ENCODE results near the gene ZNF497. TPM values are rescaled to one million over a fixed set of nuclear protein-coding genes. Genes with fewer than 3 reads are reported as not detected.
A peak's percentile ranks its signal among the peaks of the same experiment; 100 is the strongest.

ZNF497 gene
- total and polyA plus RNA-seq, 4 donors: 0.97 to 3.8 (median 2.4) TPM

- Histone ChIP-seq H3K27me3 (ENCODE audit: control insufficient read depth in 3 of 3, insufficient read depth in 3 of 3, low read length in 2 of 3) (no peaks in the 10 kb centered on the region), H3K27ac (ENCODE audit: low read depth in 1 of 2, low read length in 1 of 2) (peak within 1 kb of the TSS; percentile 85 to 95), H3K9me3 (ENCODE audit: control insufficient read depth in 4 of 4, insufficient read depth in 3 of 4, low read length in 3 of 4) (peaks cover 0 to 13% (median 0%) of the 10 kb centered on the region in 4 donors), H3K4me3 (peak within 1 kb of the TSS; percentile 85), H3K36me3 (ENCODE audit: control insufficient read depth in 4 of 4, insufficient read depth in 4 of 4, low read length in 4 of 4) (peaks cover 18 to 25% (median 22%) of the 10 kb centered on the region in 4 donors), H3K4me1 (ENCODE audit: control insufficient read depth in 5 of 5, insufficient read depth in 5 of 5, low read length in 5 of 5) (peaks cover 0 to 14% (median 7%) of the 10 kb centered on the region in 5 donors), H3K9ac (ENCODE audit: insufficient read depth in 1 of 2, low read length in 2 of 2) (peak within 1 kb of the TSS; percentile 76 to 88)
- TF ChIP-seq CTCF (IDR thresholded peaks at IDR 0.05; ENCODE audit: control extremely low read depth, extremely low read depth): no peak
- 1% methylated on average over 55 of the region's 55 CpGs for WGBS, 2 donors
- DNase-seq: peak; percentile 96 to 98 (median 96)
- ATAC-seq (ENCODE audit: insufficient read depth, low FRiP score): peak; percentile 99
These were observed 57.3 kb downstream of the ZNF497 start, which contains the start of gene ERVK3-1 for GRCh38 chr19:58305065-58305931. Gene ERVK3-1, plus strand, starts transcription at chr19:58305377. Its CDS starts 6,792 bp downstream, at chr19:58312169.

- ATAC-seq (ENCODE audit: insufficient read depth, low FRiP score) (no peak), DNase-seq (no peak)
- H3K27me3 ChIP-seq (ENCODE audit: control insufficient read depth in 3 of 3, insufficient read depth in 3 of 3, low read length in 2 of 3): no peaks in the 10 kb centered on the region
- peak overlapping the region; percentile 58 to 67 for H3K9ac ChIP-seq (ENCODE audit: insufficient read depth in 1 of 2, low read length in 2 of 2)
- peaks cover 0 to 17% (median 0%) of the 10 kb centered on the region in 4 donors for H3K9me3 ChIP-seq (ENCODE audit: control insufficient read depth in 4 of 4, insufficient read depth in 3 of 4, low read length in 3 of 4)
- peaks cover 0 to 14% (median 7%) of the 10 kb centered on the region in 5 donors for H3K4me1 ChIP-seq (ENCODE audit: control insufficient read depth in 5 of 5, insufficient read depth in 5 of 5, low read length in 5 of 5)
- H3K27ac ChIP-seq (ENCODE audit: low read depth in 1 of 2, low read length in 1 of 2): peak overlapping the region; percentile 48 to 85
- TF ChIP-seq CTCF (IDR thresholded peaks at IDR 0.05; ENCODE audit: control extremely low read depth, extremely low read depth): no peak
- WGBS, 2 donors: 25 to 33% methylated on average over 7 of the region's 7 CpGs
- H3K4me3 ChIP-seq: no peak overlapping the region
- H3K36me3 ChIP-seq (ENCODE audit: control insufficient read depth in 4 of 4, insufficient read depth in 4 of 4, low read length in 4 of 4): peaks cover 18 to 31% (median 23%) of the 10 kb centered on the region in 4 donors
These were observed 57.8 kb downstream of the ZNF497 start for GRCh38 chr19:58304748-58305064.

Small RNA genes lying within 50 kb of the gene (small RNA-seq; reads per million reads assigned to genes)
- gene MIR4754 (ENCODE audit: low replicate concordance) (not detected), gene MIR6806 (ENCODE audit: low replicate concordance) (0.33 reads per million, percentile 39 among the genes with 10 or more reads in this experiment), gene RNA5SP473 (ENCODE audit: low replicate concordance) (not detected)

Other genes starting within 250 kb of the ZNF497 start
- 10 to 100 TPM in 1 of 2 donors, 1 to 10 TPM in 1; 9.0 to 20.0 TPM for gene ZNF329, start 212.0 kb downstream of the ZNF497 start, total RNA-seq
- gene ZNF329, start 212.0 kb downstream of the ZNF497 start, polyA plus RNA-seq: 1 to 10 TPM; 2.3 to 3.9 TPM
- gene ZNF274, start 179.7 kb downstream of the ZNF497 start, total RNA-seq: 10 to 100 TPM; 27.8 to 29.6 TPM
- 10 to 100 TPM; 10.2 to 24.2 TPM for gene ZNF274, start 179.7 kb downstream of the ZNF497 start, polyA plus RNA-seq
- gene ZNF544, start 133.8 kb downstream of the ZNF497 start, total RNA-seq: 10 to 100 TPM; 19.7 to 41.6 TPM
- gene ZNF544, start 133.8 kb downstream of the ZNF497 start, polyA plus RNA-seq: 10 to 100 TPM in 1 of 2 donors, 1 to 10 TPM in 1; 9.6 to 13.8 TPM
- 1 to 10 TPM; 5.2 to 8.0 TPM for gene ZNF8, start 83.8 kb downstream of the ZNF497 start, total RNA-seq
- 1 to 10 TPM; 1.2 to 1.8 TPM for gene ZNF8, start 83.8 kb downstream of the ZNF497 start, polyA plus RNA-seq
- 10 to 100 TPM; 31.8 to 58.8 TPM for gene ERVK3-1, start 57.4 kb downstream of the ZNF497 start, total RNA-seq
- 10 to 100 TPM; 38.0 to 38.1 TPM for gene ERVK3-1, start 57.4 kb downstream of the ZNF497 start, polyA plus RNA-seq
- 1 to 10 TPM; 3.7 TPM for gene ZSCAN22, start 35.8 kb downstream of the ZNF497 start, total RNA-seq
- gene ZSCAN22, start 35.8 kb downstream of the ZNF497 start, polyA plus RNA-seq: 1 to 10 TPM in 1 of 2 donors, under 1 TPM in 1; 0.93 to 1.1 TPM
- 10 to 100 TPM in 1 of 2 donors, 1 to 10 TPM in 1; 1.2 to 16.4 TPM for gene A1BG, start 9.3 kb downstream of the ZNF497 start, total RNA-seq
- gene A1BG, start 9.3 kb downstream of the ZNF497 start, polyA plus RNA-seq: 10 to 100 TPM; 20.9 to 53.4 TPM
- gene ZNF837, start 18.3 kb upstream of the ZNF497 start, total RNA-seq: 1 to 10 TPM; 2.5 to 3.2 TPM
- 1 to 10 TPM; 1.7 to 2.9 TPM for gene ZNF837, start 18.3 kb upstream of the ZNF497 start, polyA plus RNA-seq
- 1,000 to 10,000 TPM in 1 of 2 donors, 100 to 1,000 TPM in 1; 927 to 1,036 TPM for gene RPS5, start 24.5 kb upstream of the ZNF497 start, total RNA-seq
- gene RPS5, start 24.5 kb upstream of the ZNF497 start, polyA plus RNA-seq: 1,000 to 10,000 TPM; 1,145 to 1,802 TPM
- gene RNF225, start 32.9 kb upstream of the ZNF497 start, total RNA-seq: 1 to 10 TPM in 1 of 2 donors, under 1 TPM in 1; 0.26 to 1.5 TPM
- gene RNF225, start 32.9 kb upstream of the ZNF497 start, polyA plus RNA-seq: under 1 TPM in 1 of 2 donors, not detected in 1; 0.14 TPM
- gene ZNF584, start 45.9 kb upstream of the ZNF497 start, total RNA-seq: 10 to 100 TPM; 14.4 to 16.9 TPM
- 10 to 100 TPM in 1 of 2 donors, 1 to 10 TPM in 1; 6.0 to 13.1 TPM for gene ZNF584, start 45.9 kb upstream of the ZNF497 start, polyA plus RNA-seq
- 1 to 10 TPM; 4.4 to 7.4 TPM for gene ZNF132, start 77.4 kb upstream of the ZNF497 start, total RNA-seq
- 1 to 10 TPM; 1.0 to 1.4 TPM for gene ZNF132, start 77.4 kb upstream of the ZNF497 start, polyA plus RNA-seq
- 1 to 10 TPM; 8.2 to 9.3 TPM for gene ZNF324B, start 88.9 kb upstream of the ZNF497 start, total RNA-seq
- 1 to 10 TPM; 2.8 to 3.9 TPM for gene ZNF324B, start 88.9 kb upstream of the ZNF497 start, polyA plus RNA-seq
- gene ZNF324, start 104.3 kb upstream of the ZNF497 start, total RNA-seq: 10 to 100 TPM; 12.4 to 13.9 TPM
- 1 to 10 TPM; 4.6 to 5.3 TPM for gene ZNF324, start 104.3 kb upstream of the ZNF497 start, polyA plus RNA-seq
- 10 to 100 TPM; 12.5 to 12.9 TPM for gene ZNF446, start 113.6 kb upstream of the ZNF497 start, total RNA-seq
- gene ZNF446, start 113.6 kb upstream of the ZNF497 start, polyA plus RNA-seq: 1 to 10 TPM; 8.3 to 9.5 TPM
- 10 to 100 TPM in 1 of 2 donors, 1 to 10 TPM in 1; 7.9 to 11.3 TPM for gene SLC27A5, start 149.2 kb upstream of the ZNF497 start, total RNA-seq
- gene SLC27A5, start 149.2 kb upstream of the ZNF497 start, polyA plus RNA-seq: 10 to 100 TPM; 14.6 to 19.0 TPM
- gene ZBTB45, start 157.1 kb upstream of the ZNF497 start, total RNA-seq: 10 to 100 TPM in 1 of 2 donors, 1 to 10 TPM in 1; 6.0 to 20.2 TPM
- 1 to 10 TPM; 7.7 to 9.6 TPM for gene ZBTB45, start 157.1 kb upstream of the ZNF497 start, polyA plus RNA-seq
- 100 to 1,000 TPM; 171 to 250 TPM for gene TRIM28, start 181.3 kb upstream of the ZNF497 start, total RNA-seq
- gene TRIM28, start 181.3 kb upstream of the ZNF497 start, polyA plus RNA-seq: 100 to 1,000 TPM; 175 to 188 TPM
- gene CHMP2A, start 192.4 kb upstream of the ZNF497 start, total RNA-seq: 100 to 1,000 TPM in 1 of 2 donors, 10 to 100 TPM in 1; 87.7 to 156 TPM
- gene CHMP2A, start 192.4 kb upstream of the ZNF497 start, polyA plus RNA-seq: 100 to 1,000 TPM; 227 to 309 TPM
- 10 to 100 TPM; 25.9 to 55.6 TPM for gene UBE2M, start 195.9 kb upstream of the ZNF497 start, total RNA-seq
- 10 to 100 TPM; 55.7 to 60.7 TPM for gene UBE2M, start 195.9 kb upstream of the ZNF497 start, polyA plus RNA-seq
- gene MZF1, start 210.6 kb upstream of the ZNF497 start, total RNA-seq: 10 to 100 TPM; 28.4 to 37.5 TPM
- gene MZF1, start 210.6 kb upstream of the ZNF497 start, polyA plus RNA-seq: 10 to 100 TPM; 19.2 to 31.7 TPM